Chondrocyte (in vitro differentiated cells): Measurements from ENCODE around the gene FBXO33. TPM values are rescaled to one million over a fixed set of nuclear protein-coding genes. Genes with fewer than 3 reads are reported as not detected.

ENCODE experiments used
- DNase-seq: peaks from one replicate; pipeline ENCODE4 v3.0.0; 2021; ENCODE audit warnings: mixed read lengths, low spot score
- H3K27ac Mint-ChIP-seq: one replicate; pipeline ENCODE4 v1.8.0; 2021; ENCODE audit warnings: mild to moderate bottlenecking, moderate library complexity, mixed read lengths; ENCODE audit not compliant: unreplicated experiment
- H3K27me3 Mint-ChIP-seq: 2 replicates; pipeline ENCODE4 v1.8.0; 2021; ENCODE audit warnings: low read depth, mixed read lengths
- H3K36me3 Mint-ChIP-seq: 2 replicates; pipeline ENCODE4 v1.8.0; 2021; ENCODE audit warnings: low read depth, mixed read lengths
- H3K4me1 Mint-ChIP-seq: 2 replicates; pipeline ENCODE4 v1.8.0; 2021; ENCODE audit warnings: low read depth, mild to moderate bottlenecking, mixed read lengths
- H3K4me3 Mint-ChIP-seq: one replicate; pipeline ENCODE4 v1.8.0; 2021; ENCODE audit warnings: mild to moderate bottlenecking, moderate library complexity, mixed read lengths; ENCODE audit not compliant: unreplicated experiment
- H3K9me3 Mint-ChIP-seq: 2 replicates; pipeline ENCODE4 v1.8.0; 2021; ENCODE audit warnings: low read depth, mixed read lengths
- total RNA-seq: library from RNA; stranded (reverse); gene quantifications from 3 replicates; pipeline ENCODE4 v1.2.1, GENCODE V29; 2021
- TF ChIP-seq, protein P1 (sequence below): fragments of 200-600 bp; sonication (generic); IDR thresholded peaks from 2 replicates; pipeline ENCODE4 v1.5.0; 2021; ENCODE audit warnings: antibody characterized with exemption, mild to moderate bottlenecking, moderate library complexity

FBXO33 gene
- total RNA-seq, 1 donor from 2014 or later = 9.2 TPM

GRCh38 chr14:39376667-39377403, 55.4 kb downstream of the FBXO33 start:
- no peak for DNase-seq
- H3K27me3 Mint-ChIP-seq = no peaks in the 10 kb centered on the region
- H3K36me3 Mint-ChIP-seq = no peaks in the 10 kb centered on the region
- H3K4me3 Mint-ChIP-seq = peak overlapping the region; percentile 43
- peak overlapping the region; percentile 97 for H3K27ac Mint-ChIP-seq
- TF ChIP-seq, protein P1, sequence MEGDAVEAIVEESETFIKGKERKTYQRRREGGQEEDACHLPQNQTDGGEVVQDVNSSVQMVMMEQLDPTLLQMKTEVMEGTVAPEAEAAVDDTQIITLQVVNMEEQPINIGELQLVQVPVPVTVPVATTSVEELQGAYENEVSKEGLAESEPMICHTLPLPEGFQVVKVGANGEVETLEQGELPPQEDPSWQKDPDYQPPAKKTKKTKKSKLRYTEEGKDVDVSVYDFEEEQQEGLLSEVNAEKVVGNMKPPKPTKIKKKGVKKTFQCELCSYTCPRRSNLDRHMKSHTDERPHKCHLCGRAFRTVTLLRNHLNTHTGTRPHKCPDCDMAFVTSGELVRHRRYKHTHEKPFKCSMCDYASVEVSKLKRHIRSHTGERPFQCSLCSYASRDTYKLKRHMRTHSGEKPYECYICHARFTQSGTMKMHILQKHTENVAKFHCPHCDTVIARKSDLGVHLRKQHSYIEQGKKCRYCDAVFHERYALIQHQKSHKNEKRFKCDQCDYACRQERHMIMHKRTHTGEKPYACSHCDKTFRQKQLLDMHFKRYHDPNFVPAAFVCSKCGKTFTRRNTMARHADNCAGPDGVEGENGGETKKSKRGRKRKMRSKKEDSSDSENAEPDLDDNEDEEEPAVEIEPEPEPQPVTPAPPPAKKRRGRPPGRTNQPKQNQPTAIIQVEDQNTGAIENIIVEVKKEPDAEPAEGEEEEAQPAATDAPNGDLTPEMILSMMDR = no peak
- no peaks in the 10 kb centered on the region for H3K9me3 Mint-ChIP-seq
- H3K4me1 Mint-ChIP-seq = peaks cover 37% of the 10 kb centered on the region

DNA sequence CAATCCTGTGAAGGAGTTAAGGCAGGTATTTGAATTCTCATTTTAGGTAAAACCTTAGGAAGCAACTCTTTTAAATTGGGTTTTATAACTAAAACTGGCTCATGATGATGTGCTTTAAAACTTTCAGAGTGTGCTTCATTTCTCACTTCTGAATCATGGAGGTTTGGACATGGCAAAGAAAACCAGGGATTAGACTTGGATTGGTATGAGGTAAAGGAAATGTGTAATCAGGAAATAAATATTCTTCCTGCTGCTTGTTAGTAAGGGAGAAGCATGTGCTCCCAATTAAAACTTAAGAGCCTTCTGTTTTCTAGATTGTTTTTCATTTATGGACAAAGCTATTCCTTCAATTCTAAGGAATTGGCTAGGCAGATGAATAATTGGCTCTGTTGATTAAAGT, 57.4 kb downstream of the FBXO33 start:
- peak overlapping the region; percentile 17 for H3K27ac Mint-ChIP-seq
- DNase-seq = no peak
- no peaks in the 10 kb centered on the region for H3K9me3 Mint-ChIP-seq
- H3K4me1 Mint-ChIP-seq = peaks cover 35% of the 10 kb centered on the region
- H3K27me3 Mint-ChIP-seq = no peaks in the 10 kb centered on the region
- no peaks in the 10 kb centered on the region for H3K36me3 Mint-ChIP-seq
- TF ChIP-seq, protein P1 = no peak
- H3K4me3 Mint-ChIP-seq = no peak overlapping the region

- no peak overlapping the region for H3K27ac Mint-ChIP-seq
Observed at GRCh38 chr14:39372656-39373055, 59.6 kb downstream of the FBXO33 start.

DNA sequence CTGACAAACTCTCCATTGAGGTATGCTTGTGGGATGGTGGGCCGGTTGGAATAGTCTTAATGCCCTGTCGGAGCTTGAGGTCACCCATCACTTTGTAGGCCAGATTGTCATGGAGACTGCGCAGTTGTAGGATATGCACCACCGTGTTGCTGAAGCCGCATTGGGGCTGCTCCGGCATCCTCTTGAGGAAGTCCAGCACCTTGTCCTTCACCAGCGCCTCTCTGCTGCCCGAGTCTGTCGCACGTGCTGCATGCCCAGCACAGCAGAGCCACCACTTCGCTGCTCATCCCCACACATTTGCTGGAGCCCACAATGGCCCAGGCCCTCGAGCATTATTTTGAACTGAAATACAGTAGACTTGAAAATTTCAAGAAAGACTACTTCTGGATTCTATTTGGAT, 61.8 kb downstream of the FBXO33 start:
- H3K27me3 Mint-ChIP-seq = no peaks in the 10 kb centered on the region
- H3K9me3 Mint-ChIP-seq = peaks cover 1% of the 10 kb centered on the region
- no peak overlapping the region for H3K27ac Mint-ChIP-seq
- peaks cover 41% of the 10 kb centered on the region for H3K4me1 Mint-ChIP-seq
- TF ChIP-seq, protein P1 = no peak
- DNase-seq = no peak
- H3K36me3 Mint-ChIP-seq = peaks cover 1% of the 10 kb centered on the region
- no peak overlapping the region for H3K4me3 Mint-ChIP-seq

More at GRCh38 chr14:39372656-39373055, 59.6 kb downstream of the FBXO33 start:
- TF ChIP-seq, protein P1 = no peak
- H3K4me1 Mint-ChIP-seq = peaks cover 50% of the 10 kb centered on the region
- no peaks in the 10 kb centered on the region for H3K9me3 Mint-ChIP-seq
- H3K36me3 Mint-ChIP-seq = no peaks in the 10 kb centered on the region
- H3K27me3 Mint-ChIP-seq = no peaks in the 10 kb centered on the region
- H3K4me3 Mint-ChIP-seq = no peak overlapping the region
- no peak for DNase-seq

GRCh38 chr14:39369029-39369428, 63.2 kb downstream of the FBXO33 start:
- no peak for DNase-seq
- H3K36me3 Mint-ChIP-seq = peaks cover 9% of the 10 kb centered on the region
- peaks cover 9% of the 10 kb centered on the region for H3K9me3 Mint-ChIP-seq
- H3K27ac Mint-ChIP-seq = no peak overlapping the region
- H3K4me1 Mint-ChIP-seq = peaks cover 27% of the 10 kb centered on the region
- no peak overlapping the region for H3K4me3 Mint-ChIP-seq
- no peaks in the 10 kb centered on the region for H3K27me3 Mint-ChIP-seq
- TF ChIP-seq, protein P1 = no peak
